Ramos (cell line): ENCODE measurements around the gene TMEM176A.

Experiments used
- in situ Hi-C: fragments of 300-500 bp; cut with MboI; formaldehyde crosslinking; loops from one replicate; pipeline ENCODE4 v1.14.3; 2022; ENCODE audit warnings: low sequenced_read_pairs; ENCODE audit not compliant: unreplicated experiment

The TMEM176A gene, protein sequence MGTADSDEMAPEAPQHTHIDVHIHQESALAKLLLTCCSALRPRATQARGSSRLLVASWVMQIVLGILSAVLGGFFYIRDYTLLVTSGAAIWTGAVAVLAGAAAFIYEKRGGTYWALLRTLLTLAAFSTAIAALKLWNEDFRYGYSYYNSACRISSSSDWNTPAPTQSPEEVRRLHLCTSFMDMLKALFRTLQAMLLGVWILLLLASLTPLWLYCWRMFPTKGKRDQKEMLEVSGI

DNA sequence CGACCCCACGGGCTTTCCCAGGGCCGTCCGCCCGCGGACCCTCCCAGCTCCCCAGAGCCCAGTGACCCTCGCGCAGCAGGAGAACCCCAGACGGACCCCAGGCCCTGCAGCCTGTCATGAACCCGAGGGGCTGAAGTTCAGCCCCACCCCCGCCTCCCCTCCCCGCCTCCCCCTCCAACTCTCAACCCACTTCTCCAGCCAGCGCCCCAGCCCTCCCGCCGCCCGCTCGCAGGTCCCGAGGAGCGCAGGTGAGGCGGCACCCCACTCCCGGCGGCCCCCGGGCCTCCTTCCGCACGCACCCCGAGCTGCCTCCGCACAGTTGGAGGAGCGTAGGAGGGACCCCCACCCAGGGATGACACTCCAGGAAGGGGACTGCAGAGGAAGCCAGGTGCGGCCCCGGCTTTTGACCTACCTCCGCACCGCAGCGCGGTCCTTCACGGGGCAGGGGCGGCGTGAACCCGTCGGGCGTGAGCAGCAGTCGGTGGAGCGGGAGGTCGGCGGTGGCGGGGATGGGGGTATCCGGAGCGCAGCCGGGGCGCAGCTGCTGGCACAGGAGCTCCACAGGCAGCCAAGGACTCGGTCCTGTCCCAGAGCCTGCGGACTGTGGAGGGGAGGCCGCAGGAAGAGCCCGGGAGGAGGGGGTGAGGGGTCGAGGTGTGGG is at the start of gene TMEM176A:
TSS of gene TMEM176A (plus strand) at position 189 of the 661 bp plus-strand sequence. CDS start 782 bp downstream, outside the sequence.
- in situ Hi-C loops: no loop called here

GRCh38 chr7:150751702-150752101 is 48.9 kb upstream of the TMEM176A start:
- in situ Hi-C loops: loop anchor here (10.0 to 25.0 kb wide), 2 partner anchors 307 to 464 kb away; no protein-coding TSS in a partner anchor

- in situ Hi-C loops: loop anchor here (10.0 to 25.0 kb wide), 2 partner anchors 308 to 466 kb away; no protein-coding TSS in a partner anchor
Observed at GRCh38 chr7:150753239-150753638, 47.3 kb upstream of the TMEM176A start.

- in situ Hi-C loops: loop anchor here (10.0 to 25.0 kb wide), 2 partner anchors 309 to 467 kb away; no protein-coding TSS in a partner anchor
Observed at GRCh38 chr7:150753826-150754603, 46.6 kb upstream of the TMEM176A start.

- in situ Hi-C loops: loop anchor here (10.0 to 25.0 kb wide), 2 partner anchors 310 to 468 kb away; no protein-coding TSS in a partner anchor
Observed at GRCh38 chr7:150754951-150755350, 45.6 kb upstream of the TMEM176A start.

GRCh38 chr7:150755473-150756099 is 45.0 kb upstream of the TMEM176A start:
- in situ Hi-C loops: loop anchor here (10.0 to 25.0 kb wide), 2 partner anchors 311 to 468 kb away; no protein-coding TSS in a partner anchor

- in situ Hi-C loops: loop anchor here (10.0 to 25.0 kb wide), 2 partner anchors 311 to 469 kb away; no protein-coding TSS in a partner anchor
Observed at GRCh38 chr7:150756166-150756565, 44.4 kb upstream of the TMEM176A start.

- in situ Hi-C loops: loop anchor here (10.0 to 25.0 kb wide), 2 partner anchors 312 to 470 kb away; no protein-coding TSS in a partner anchor
Observed at GRCh38 chr7:150756858-150757257, 43.7 kb upstream of the TMEM176A start.

- in situ Hi-C loops: loop anchor here (10.0 to 25.0 kb wide), 2 partner anchors 315 to 472 kb away; no protein-coding TSS in a partner anchor
Observed at GRCh38 chr7:150759479-150759878, 41.1 kb upstream of the TMEM176A start.

DNA sequence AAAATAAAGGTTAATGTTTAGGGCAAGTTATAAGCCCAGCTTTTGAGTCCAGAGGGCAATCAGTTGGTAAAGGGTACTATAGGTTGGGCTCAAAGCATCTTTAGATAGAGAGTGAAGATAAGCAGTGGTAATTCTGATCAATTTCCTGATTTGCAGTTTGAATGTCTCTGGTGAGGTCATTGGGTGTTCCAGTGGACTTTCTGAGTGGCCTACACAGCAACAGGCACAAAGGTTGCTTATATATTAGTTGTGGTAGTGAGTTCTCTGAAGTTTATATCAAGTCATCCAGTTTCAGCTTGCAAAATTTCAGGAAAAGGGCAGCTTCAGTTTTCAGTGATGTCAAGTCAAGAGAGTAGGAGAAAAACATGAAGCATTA is 34.2 kb upstream of the TMEM176A start:
- in situ Hi-C loops: loop anchor here (25.0 kb wide), 1 partner anchor 479 kb away; no protein-coding TSS in a partner anchor

DNA sequence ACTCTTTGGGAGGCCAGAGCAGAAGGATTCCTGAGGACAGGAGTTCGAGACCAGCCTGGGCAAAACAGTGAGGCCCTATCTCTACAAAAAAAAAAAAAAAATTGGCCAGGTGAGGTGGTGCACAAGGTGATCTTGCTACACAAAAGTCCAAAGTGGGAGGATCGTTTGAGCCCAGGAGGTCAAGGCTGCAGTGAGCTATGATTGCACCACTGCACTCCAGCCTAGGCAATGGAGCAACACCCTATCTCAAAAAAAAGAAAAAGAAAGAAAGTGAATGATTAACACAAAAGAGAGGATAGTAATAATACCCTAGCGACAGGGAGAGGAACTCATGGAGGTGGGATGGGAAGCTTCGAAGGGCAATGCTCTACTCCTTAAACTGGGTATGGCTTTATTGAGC is 30.8 kb upstream of the TMEM176A start:
- in situ Hi-C loops: loop anchor here (25.0 kb wide), 1 partner anchor 482 kb away; no protein-coding TSS in a partner anchor

- in situ Hi-C loops: loop anchor here (25.0 kb wide), 1 partner anchor 487 kb away; no protein-coding TSS in a partner anchor
Observed at GRCh38 chr7:150774131-150774530, 26.4 kb upstream of the TMEM176A start.

GRCh38 chr7:150778014-150778737 is 22.4 kb upstream of the TMEM176A start:
- in situ Hi-C loops: no loop called here

GRCh38 chr7:150778738-150779301 is 21.7 kb upstream of the TMEM176A start:
- in situ Hi-C loops: no loop called here

- in situ Hi-C loops: loop anchor here (10.0 kb wide), 1 partner anchor 325 kb away; no protein-coding TSS in a partner anchor
Observed at GRCh38 chr7:150780292-150780691, 20.3 kb upstream of the TMEM176A start.

DNA sequence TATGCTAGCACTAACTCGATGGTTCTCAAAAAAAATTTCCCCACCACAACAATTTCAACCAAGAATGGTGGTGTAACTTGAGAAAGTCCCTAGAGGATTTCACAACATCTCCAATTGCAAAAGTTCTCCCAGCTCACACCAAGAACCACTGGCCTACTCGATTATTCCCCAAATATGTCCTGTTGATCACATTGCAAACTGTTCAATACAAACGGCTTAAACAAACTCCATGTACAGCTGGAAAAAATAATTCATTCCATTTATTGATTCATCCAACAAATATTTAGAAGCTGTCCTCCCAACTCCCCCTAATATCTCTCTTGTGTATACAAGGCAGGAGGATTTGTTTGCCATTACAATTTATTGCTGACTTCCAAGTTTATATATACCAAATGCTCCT is 19.5 kb upstream of the TMEM176A start:
- in situ Hi-C loops: loop anchor here (10.0 kb wide), 1 partner anchor 324 kb away; no protein-coding TSS in a partner anchor

- in situ Hi-C loops: loop anchor here (10.0 kb wide), 1 partner anchor 323 kb away; no protein-coding TSS in a partner anchor
Observed at GRCh38 chr7:150781961-150782360, 18.6 kb upstream of the TMEM176A start.

GRCh38 chr7:150784120-150784736 is 16.3 kb upstream of the TMEM176A start:
- in situ Hi-C loops: loop anchor here (10.0 kb wide), 1 partner anchor 321 kb away; no protein-coding TSS in a partner anchor
